Neuron (in vitro differentiated cells): ENCODE data around the gene LOXL4.

Source experiments
- H2AFZ ChIP-seq: one replicate; pipeline ENCODE4 v1.6.1; 2013; ENCODE audit warnings: low read depth, mild to moderate bottlenecking, inconsistent platforms, low read length, moderate library complexity
- H3K27me3 ChIP-seq: one replicate; pipeline ENCODE4 v1.6.1; 2013; ENCODE audit warnings: low read length; ENCODE audit not compliant: insufficient read depth
- H3K36me3 ChIP-seq: one replicate; pipeline ENCODE4 v1.6.1; 2013; ENCODE audit warnings: low read length; ENCODE audit not compliant: insufficient read depth
- H3K4me1 ChIP-seq: one replicate; pipeline ENCODE4 v1.6.1; 2013; ENCODE audit warnings: low read length; ENCODE audit not compliant: insufficient read depth
- H3K4me3 ChIP-seq: 2 replicates; pipeline ENCODE4 v1.5.1; 2013; ENCODE audit warnings: mild to moderate bottlenecking, low read length, moderate library complexity
- H3K9me3 ChIP-seq: one replicate; pipeline ENCODE4 v1.6.1; 2013; ENCODE audit warnings: low read length

Gene LOXL4

DNA sequence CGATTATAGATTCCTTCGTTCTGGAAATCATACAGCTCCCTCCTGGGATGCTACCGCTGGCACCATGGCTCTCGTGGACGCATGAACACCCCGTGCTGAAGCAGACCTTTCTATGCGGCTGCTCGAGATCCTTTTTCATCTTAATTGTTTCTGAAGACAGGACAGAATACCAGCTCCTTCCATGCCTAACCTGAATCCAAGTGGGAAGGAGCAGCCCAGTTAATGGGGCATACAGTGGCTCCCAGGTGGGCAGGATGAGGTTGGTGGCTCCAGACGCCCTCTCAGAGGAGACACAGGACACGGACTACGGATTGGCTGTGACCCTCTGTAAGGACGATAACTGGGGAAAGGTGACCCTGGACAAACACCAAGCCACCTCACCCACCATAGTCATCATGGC lies 18.4 kb upstream of the LOXL4 start:
- Histone ChIP-seq H3K4me1 (no peaks in the 10 kb centered on the region), H3K27me3 (peaks cover 7% of the 10 kb centered on the region), H3K9me3 (no peaks in the 10 kb centered on the region), H3K4me3 (no peak overlapping the region), H3K36me3 (no peaks in the 10 kb centered on the region), H2AFZ (no peak overlapping the region)

DNA sequence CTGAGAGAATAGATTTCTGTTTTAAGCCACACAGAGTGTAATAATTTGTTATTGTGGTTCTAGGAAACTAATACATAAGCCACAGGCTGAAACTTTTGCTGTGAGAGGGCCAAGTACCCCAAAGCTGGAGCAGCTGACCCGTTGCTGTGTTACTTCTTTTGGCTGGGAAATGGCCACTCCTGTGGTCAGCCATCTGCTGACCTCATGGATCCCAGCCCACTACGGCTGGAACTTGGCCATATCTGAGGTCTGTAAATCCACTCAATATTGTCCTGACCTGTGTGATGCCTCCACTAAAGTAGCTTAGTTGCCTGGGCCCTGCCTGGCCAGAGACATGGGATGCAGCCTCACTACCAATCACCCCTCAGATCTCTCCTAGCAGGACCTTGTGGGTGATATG lies 17.4 kb upstream of the LOXL4 start:
- Histone ChIP-seq H3K4me1 (no peaks in the 10 kb centered on the region), H3K36me3 (no peaks in the 10 kb centered on the region), H3K27me3 (peaks cover 6% of the 10 kb centered on the region), H3K4me3 (no peak overlapping the region), H2AFZ (no peak overlapping the region), H3K9me3 (no peaks in the 10 kb centered on the region)

DNA sequence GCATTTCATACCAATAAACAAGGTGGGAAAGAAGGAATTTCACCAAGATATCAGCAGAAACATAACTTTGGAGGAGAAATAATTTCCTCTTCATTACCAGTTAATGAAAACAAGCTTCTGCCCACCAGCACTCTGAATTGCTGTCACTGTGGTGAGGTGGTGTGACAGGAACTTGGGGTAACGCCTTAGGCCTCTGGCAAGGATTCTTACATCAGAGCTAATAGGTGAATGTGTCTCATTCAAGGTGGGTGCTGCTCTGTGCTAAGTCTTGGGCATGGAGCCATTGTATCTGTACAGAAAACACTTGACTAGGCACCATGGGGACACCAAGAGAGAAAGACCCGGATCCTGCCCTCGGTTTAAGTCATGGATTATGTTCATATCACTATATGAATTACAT lies 8.3 kb upstream of the LOXL4 start:
- Histone ChIP-seq H3K4me3 (no peak overlapping the region), H3K9me3 (no peaks in the 10 kb centered on the region), H2AFZ (no peak overlapping the region), H3K36me3 (no peaks in the 10 kb centered on the region), H3K4me1 (no peaks in the 10 kb centered on the region), H3K27me3 (peaks cover 3% of the 10 kb centered on the region)

DNA sequence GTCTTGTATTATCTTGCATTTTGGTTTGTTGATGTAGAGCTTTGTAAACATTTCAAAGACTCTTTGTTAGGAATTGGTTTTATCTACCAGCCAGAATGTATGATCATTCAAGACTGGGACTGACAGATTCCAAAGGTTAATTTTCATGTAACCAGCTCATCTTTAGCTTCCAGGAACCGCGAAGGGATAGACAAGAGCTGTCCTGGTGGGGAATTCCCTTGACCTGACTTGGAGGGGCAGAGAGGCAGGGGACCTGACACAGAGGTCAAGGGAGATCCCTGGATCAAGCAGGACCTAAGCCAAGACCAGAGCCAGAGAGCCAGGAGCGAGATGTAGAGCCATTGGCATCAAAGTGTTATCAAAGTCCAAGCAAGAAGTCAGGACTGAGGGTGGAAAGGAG lies 6.6 kb upstream of the LOXL4 start:
- H3K36me3 ChIP-seq: no peaks in the 10 kb centered on the region
- no peaks in the 10 kb centered on the region for H3K9me3 ChIP-seq
- H2AFZ ChIP-seq: no peak overlapping the region
- peaks cover 13% of the 10 kb centered on the region for H3K27me3 ChIP-seq
- H3K4me1 ChIP-seq: no peaks in the 10 kb centered on the region
- no peak overlapping the region for H3K4me3 ChIP-seq

DNA sequence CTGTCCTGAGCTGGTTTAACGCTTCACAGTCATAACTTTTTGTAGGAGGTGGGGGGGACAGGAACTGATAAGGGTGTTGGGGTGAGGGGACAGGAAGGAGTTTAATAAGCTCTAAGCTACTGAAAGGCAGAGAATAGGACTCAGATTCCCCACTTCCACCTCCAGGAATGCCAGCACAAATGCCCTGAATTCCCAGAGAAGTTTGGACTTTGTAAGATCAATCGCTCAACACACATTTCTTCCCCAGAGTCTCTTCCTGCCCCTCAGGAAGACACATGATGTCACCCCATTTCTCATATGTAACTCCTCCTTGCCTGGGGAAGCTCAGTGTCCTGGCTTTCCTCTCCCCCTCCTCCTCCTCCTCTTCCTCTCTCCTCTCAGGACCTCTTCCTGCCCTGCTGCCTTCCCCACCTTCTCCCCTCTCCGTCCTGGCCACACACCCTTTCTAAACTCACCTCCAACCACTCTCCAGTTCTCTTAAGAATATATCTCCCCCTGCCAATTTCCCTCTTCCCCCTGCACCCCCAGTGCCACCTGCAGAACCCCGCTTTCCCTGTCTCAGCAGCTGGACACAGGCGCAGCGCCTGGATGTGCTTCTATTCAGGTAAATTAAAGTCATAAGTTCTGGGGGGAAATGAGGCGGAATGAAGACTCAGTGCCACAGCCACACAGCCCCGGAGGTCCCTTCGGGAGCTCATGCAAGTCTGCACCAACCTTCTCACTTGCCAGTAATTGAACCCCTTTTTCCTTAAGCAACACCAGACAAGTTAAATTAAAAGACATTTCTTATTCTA lies 5.3 kb upstream of the LOXL4 start:
- Histone ChIP-seq H3K4me3 (no peak overlapping the region), H3K27me3 (peaks cover 15% of the 10 kb centered on the region), H3K4me1 (peaks cover 2% of the 10 kb centered on the region), H3K36me3 (no peaks in the 10 kb centered on the region), H3K9me3 (no peaks in the 10 kb centered on the region), H2AFZ (no peak overlapping the region)

DNA sequence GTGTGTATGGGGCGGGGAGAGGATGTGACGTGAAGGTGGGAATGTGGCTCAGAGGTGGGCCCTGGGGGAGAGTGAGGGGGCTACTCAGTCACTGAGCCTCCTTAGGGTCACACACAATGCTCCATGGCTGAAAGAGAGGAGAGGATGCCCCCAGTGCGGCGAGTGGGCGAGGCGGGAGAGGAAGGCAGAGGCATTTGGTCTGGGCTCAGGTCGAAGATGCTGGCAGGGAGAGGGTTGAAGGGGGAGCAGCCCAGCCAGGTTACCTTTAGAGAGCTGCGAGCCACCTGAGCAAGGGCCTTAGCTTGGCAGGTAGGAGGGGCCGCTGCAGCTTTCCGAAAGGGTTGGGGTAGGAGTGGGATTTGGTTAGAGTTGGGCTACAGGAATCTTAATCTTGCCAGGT lies 4.7 kb upstream of the LOXL4 start:
- Histone ChIP-seq H3K36me3 (no peaks in the 10 kb centered on the region), H2AFZ (no peak overlapping the region), H3K27me3 (peaks cover 16% of the 10 kb centered on the region), H3K4me1 (peaks cover 2% of the 10 kb centered on the region), H3K9me3 (no peaks in the 10 kb centered on the region), H3K4me3 (no peak overlapping the region)

DNA sequence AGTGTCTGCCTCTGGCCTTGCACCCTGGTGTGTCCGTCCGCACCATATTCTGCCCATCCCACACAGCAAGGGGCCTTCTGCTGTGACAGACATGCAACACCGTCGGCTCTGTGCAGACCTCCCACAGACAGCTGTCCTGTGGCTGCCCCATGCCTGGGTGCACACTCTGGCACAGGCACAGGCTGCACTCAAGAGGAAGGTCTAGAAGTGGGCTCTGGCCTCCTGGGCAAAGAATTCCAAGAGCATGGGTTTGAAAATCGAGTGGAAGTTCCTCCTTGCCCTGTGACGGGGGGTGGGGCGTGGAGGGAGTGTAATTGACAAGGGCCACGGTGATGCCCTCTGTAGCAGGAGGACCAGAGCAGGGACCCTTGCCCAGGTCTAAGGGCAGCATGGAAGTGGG lies 4.3 kb upstream of the LOXL4 start:
- Histone ChIP-seq H2AFZ (no peak overlapping the region), H3K4me3 (no peak overlapping the region), H3K9me3 (no peaks in the 10 kb centered on the region), H3K4me1 (peaks cover 2% of the 10 kb centered on the region), H3K36me3 (no peaks in the 10 kb centered on the region), H3K27me3 (peaks cover 19% of the 10 kb centered on the region)

DNA sequence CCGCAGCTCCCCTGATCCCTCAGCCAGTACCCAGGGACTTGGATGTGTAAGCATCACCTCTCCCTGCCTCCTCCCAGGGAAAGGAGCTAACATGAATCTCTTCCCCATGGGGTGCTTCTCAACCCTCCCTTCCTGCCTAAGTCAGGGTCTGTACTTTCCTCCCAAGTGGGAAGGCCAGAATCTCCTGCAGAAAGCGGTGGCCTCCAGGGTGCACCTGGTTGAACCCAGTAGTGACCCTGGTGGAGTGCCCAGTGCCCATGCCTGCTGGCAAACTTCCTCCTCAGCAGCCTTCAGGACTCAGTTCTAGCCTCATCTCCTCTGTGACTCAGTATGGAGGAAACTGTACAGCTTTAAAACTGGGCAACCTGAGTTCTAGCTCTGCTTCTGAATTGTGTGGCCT lies 2.8 kb upstream of the LOXL4 start:
- Histone ChIP-seq H3K4me3 (no peak overlapping the region), H3K36me3 (no peaks in the 10 kb centered on the region), H3K4me1 (peaks cover 2% of the 10 kb centered on the region), H3K9me3 (no peaks in the 10 kb centered on the region), H2AFZ (no peak overlapping the region), H3K27me3 (peaks cover 19% of the 10 kb centered on the region)

DNA sequence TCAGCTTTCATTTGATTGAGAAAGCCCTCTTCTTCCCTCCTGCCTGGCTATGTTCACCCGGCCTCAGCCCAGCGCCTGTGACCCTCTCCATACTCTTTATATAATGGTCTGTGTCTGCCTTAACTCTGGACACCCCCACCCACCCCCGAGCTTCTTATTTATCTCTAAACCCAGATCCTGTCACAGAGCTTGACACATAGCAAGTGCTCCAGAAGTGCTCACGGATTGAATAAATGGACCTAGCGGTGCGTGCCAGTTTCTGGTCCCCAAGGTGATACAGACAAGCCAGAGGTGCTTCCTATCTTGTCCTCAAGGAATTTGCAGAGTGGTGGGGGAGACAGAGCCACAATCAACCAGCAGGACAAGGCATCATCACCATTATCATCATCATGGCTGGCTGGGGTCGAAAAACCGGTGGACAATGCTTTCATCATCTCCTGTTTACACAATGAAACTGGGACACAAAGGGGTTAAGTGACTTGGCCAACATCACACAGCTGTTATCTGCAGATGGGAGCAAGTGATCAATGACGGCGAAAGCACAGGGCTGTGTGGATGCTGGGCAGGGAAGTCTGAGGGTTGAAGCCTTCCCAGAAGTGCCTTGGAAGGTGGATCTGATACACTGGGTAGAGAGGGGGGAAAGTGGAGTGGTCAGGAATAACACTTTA lies 2.2 kb upstream of the LOXL4 start:
- H3K27me3 ChIP-seq: peaks cover 19% of the 10 kb centered on the region
- no peak overlapping the region for H2AFZ ChIP-seq
- peaks cover 2% of the 10 kb centered on the region for H3K4me1 ChIP-seq
- no peak overlapping the region for H3K4me3 ChIP-seq
- no peaks in the 10 kb centered on the region for H3K9me3 ChIP-seq
- H3K36me3 ChIP-seq: no peaks in the 10 kb centered on the region

DNA sequence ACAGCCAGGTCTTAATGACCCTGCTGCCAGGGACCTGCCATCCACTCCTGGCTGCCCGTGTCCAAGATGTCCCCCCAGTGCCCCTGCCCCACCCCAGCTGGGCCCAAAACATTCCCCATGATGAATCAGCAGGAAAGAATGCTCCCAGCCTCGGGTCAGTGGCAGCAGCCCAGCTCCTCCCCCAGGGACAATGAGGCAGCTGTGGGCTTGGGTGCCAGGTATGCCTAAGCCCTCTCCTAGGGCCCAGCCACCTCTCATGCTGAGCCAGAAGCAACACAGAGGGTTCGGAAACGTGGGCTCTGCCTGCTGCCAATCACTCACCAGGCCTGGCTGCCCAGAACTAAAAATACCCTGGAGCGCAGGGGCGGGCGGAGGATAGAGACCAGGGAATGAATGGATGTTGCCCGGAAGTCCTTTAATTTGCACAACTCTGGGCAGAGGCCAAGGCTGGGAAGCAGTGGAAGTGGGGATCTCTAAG lies 1.5 kb upstream of the LOXL4 start:
- H2AFZ ChIP-seq: no peak overlapping the region
- H3K36me3 ChIP-seq: no peaks in the 10 kb centered on the region
- H3K4me3 ChIP-seq: no peak overlapping the region
- no peaks in the 10 kb centered on the region for H3K9me3 ChIP-seq
- peaks cover 19% of the 10 kb centered on the region for H3K27me3 ChIP-seq
- peaks cover 2% of the 10 kb centered on the region for H3K4me1 ChIP-seq

DNA sequence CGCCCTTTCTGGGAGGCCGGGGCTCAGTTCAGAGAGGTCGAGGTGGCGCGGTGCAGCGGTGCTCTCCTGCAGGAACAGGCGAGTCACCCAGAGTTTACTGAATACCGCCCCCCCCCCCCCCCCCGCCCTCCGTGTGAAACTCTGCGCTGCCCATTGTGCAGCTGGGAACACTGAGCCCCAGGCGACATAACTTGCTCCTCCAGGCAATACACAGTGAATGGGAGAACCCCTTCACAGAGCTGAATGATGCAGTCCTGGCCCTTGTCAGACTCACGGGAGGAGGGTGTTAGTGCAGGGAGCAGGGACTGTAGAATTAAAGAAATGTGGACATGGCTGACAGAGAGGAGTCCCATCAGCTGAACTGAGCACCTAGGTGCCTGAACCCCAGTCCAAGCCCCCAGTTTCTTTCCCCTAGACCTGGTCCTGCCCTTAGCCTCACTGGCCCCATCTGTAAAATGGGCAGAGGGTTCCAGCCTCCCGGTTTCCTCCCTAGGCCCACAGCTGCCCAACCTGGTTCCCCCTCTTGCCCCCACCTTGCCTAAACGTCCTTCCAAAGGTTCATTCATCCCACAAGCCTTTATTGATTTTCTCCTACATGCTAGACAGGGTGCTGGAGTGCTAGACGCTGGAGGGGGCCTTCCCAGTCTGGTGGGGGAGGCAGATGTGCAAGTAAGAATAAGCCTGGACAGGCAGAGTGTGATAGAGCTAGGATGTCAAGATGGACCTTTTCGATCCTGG lies 869 bp upstream of the LOXL4 start:
- Histone ChIP-seq H3K9me3 (no peaks in the 10 kb centered on the region), H3K4me1 (peaks cover 2% of the 10 kb centered on the region), H2AFZ (no peak overlapping the region), H3K36me3 (no peaks in the 10 kb centered on the region), H3K27me3 (peaks cover 19% of the 10 kb centered on the region), H3K4me3 (peak overlapping the region; percentile 35)

DNA sequence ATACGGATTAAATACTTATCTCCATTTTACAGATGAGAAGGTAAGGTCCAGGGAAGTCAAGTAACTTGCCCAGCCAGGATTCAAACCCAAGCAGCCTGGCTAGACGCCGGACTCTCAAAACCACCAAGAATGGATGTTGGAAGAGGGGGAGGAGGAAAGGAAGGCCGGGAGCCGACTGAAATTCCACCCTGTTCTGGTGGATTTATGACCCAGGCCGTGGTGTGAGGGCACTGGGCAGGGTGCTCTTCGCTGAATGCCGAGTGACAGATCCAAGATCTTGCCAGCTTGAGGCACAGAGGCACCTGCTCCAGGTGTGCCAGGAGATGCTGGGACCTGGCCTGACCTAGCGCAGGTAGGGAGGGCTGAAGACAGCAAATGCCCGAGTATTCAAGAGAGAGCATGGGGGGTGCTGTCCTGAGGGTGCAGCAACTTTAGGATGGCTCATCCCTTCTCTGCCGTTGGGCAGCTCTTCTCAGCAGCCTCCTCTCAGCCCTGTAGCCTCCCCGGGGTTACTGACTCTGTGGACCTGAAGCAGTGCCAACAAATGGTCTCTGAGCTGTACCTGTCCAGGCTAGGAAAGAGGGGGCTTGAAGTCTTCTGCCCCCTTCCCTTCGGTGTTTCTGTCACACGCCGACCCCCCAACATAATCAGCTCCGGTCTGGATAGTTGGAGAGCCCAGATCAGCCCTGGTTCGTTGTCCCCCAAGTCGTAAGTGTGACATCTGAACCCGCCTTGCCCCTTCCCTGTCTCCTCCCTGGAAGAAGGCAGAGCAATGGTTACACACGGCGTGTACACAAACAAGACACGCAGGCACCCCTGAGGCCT lies 713 bp downstream of the LOXL4 start:
- no peak overlapping the region for H3K4me3 ChIP-seq
- no peaks in the 10 kb centered on the region for H3K9me3 ChIP-seq
- H2AFZ ChIP-seq: no peak overlapping the region
- H3K27me3 ChIP-seq: peaks cover 19% of the 10 kb centered on the region
- no peaks in the 10 kb centered on the region for H3K36me3 ChIP-seq
- H3K4me1 ChIP-seq: peaks cover 2% of the 10 kb centered on the region
